ENCODE data around the gene GPR61.

The GPR61 gene

GRCh38 chr1:109509176-109510134 lies 30.2 kb upstream of the GPR61 start, which contains the start of gene AMIGO1:
TSS of gene AMIGO1 (minus strand) at chr1:109509727. CDS start at chr1:109508912, 815 bp downstream.
- DNase-seq (ENCODE audit: extremely low read depth, low read depth): no peak
- TF ChIP-seq, protein P1, sequence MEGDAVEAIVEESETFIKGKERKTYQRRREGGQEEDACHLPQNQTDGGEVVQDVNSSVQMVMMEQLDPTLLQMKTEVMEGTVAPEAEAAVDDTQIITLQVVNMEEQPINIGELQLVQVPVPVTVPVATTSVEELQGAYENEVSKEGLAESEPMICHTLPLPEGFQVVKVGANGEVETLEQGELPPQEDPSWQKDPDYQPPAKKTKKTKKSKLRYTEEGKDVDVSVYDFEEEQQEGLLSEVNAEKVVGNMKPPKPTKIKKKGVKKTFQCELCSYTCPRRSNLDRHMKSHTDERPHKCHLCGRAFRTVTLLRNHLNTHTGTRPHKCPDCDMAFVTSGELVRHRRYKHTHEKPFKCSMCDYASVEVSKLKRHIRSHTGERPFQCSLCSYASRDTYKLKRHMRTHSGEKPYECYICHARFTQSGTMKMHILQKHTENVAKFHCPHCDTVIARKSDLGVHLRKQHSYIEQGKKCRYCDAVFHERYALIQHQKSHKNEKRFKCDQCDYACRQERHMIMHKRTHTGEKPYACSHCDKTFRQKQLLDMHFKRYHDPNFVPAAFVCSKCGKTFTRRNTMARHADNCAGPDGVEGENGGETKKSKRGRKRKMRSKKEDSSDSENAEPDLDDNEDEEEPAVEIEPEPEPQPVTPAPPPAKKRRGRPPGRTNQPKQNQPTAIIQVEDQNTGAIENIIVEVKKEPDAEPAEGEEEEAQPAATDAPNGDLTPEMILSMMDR (IDR thresholded peaks at IDR 0.05; ENCODE audit: low read depth, low read length): no peak

DNA sequence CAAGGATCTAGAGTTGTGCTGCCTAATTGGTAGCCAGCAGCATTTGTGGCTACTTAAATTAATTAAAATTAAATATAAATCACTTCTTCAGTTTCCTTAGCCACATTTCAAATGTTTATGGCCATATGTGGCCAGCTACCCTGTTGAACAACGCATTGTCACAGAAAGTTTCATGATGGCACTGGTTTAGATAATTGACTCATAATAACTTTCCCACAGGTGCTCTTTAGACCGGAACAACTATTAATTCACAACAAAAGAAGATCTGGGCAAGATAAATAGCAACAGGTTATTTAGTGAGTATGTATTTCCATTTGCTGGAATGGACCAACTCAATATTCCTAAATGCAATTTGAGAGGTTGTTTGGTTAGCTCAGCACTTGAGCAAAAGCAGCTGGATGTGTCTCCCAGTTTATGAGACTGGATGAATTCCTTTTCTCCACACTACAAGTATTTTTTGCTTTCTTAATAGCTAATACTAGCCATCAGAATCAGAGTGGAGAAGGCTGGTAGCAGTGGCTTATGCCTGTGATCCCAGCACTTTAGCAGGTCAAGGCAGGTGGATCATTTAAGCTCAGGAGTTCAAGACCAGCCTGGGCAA lies 26.5 kb upstream of the GPR61 start:
- TF ChIP-seq, protein P1 (IDR thresholded peaks at IDR 0.05; ENCODE audit: low read depth, low read length): no peak
- no peak for DNase-seq (ENCODE audit: extremely low read depth, low read depth)

DNA sequence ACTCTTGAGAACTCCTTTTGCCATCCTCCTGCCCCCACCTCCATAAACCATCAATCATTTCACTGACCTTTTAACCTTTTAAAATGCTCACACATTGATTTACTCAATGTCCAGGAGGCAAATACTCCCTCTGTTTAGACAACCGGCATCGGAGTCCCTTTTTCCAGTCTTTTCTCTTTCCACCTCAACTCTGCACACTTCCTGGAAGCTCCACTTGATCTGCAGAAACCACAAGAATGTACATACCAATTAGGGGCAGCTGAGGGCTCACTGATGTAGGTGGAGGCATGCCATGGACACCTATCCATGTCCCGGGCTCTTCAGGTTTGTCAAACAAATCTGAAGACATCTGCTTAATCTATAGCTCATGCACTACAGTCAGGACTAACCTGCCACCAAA lies 24.8 kb upstream of the GPR61 start:
- no peak for DNase-seq (ENCODE audit: extremely low read depth, low read depth)
- TF ChIP-seq, protein P1 (IDR thresholded peaks at IDR 0.05; ENCODE audit: low read depth, low read length): no peak

- TF ChIP-seq, protein P1 (IDR thresholded peaks at IDR 0.05; ENCODE audit: low read depth, low read length): no peak
- DNase-seq (ENCODE audit: extremely low read depth, low read depth): no peak
Observed at GRCh38 chr1:109516872-109517271, 22.8 kb upstream of the GPR61 start.

DNA sequence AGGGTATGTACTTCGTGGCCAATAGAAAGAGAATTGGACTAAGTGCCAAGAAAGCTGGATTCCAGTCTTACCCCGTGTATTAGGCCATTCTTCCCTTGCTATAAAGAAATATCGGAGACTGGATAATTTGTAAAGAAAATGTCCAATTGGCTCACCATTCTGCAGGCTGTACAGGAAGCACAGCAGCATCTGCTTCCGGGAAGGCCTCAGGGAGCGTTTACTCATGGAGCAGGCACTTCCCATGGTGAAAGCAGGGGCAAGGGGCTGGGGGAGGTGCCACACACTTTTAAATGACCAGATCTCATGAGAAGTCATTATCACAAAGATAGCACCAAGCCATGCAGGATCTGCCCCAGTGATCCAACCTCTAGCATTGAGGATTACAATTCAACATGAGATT lies 22.3 kb upstream of the GPR61 start:
- DNase-seq (ENCODE audit: extremely low read depth, low read depth): no peak
- TF ChIP-seq, protein P1 (IDR thresholded peaks at IDR 0.05; ENCODE audit: low read depth, low read length): no peak

- DNase-seq (ENCODE audit: extremely low read depth, low read depth): no peak
- TF ChIP-seq, protein P1 (IDR thresholded peaks at IDR 0.05; ENCODE audit: low read depth, low read length): no peak
Observed at GRCh38 chr1:109521002-109521951, 18.4 kb upstream of the GPR61 start.
